K562 (cell line): Measurements from ENCODE around the gene SND1. TPM values are rescaled to one million over a fixed set of nuclear protein-coding genes. Genes with fewer than 3 reads are reported as not detected.

Experiments
- ATAC-seq: fragments of 200-7000 bp; cut with Tn5 transposase; 3 replicates; pipeline ENCODE4 v1.9.1; 2020; ENCODE audit warnings: moderate library complexity
- BruUV-seq: library from RNA; stranded (reverse); fragments of 400-500 nt; replicated peaks from 2 replicates; lab custom pipeline; 2021; lab: Mats Ljungman, UMichigan
- CTCF ChIA-PET: fragments of 300-600 bp; formaldehyde crosslinking; extraction: SDS; loops from one replicate; lab custom pipeline; 2021; ENCODE audit warnings: low intra/inter-chr PET ratio; lab: Yijun Ruan, JAX
- POLR2A ChIA-PET: fragments of 300-600, 350-650 bp; sonication (Branson Sonifier 250); formaldehyde crosslinking; extraction: SDS; loops from one replicate; lab custom pipeline; 2021; ENCODE audit warnings: antibody characterized with exemption, inconsistent platforms; lab: Yijun Ruan, JAX
- DNase-seq, 4 experiments: peaks; one replicate each; pipeline versions ENCODE4 v3.0.0 to v3.0.0-alpha.2; 2011 to 2018; ENCODE audit warnings: low spot score in 3 of 4, mixed read lengths in 3 of 4; ENCODE audit errors: extremely low read depth in 1 of 4
- FAIRE-seq: peaks from 2 replicates; lab custom pipeline; 2011; peaks lifted over from hg19 to GRCh38; lab: Jason Lieb, UNC
- H2AFZ ChIP-seq: 2 replicates; pipeline ENCODE4 v1.6.0; 2011; ENCODE audit warnings: low read depth, low read length, control low read depth, inconsistent platforms
- H3K27ac ChIP-seq: fragments of 200-600 bp; 3 replicates; pipeline ENCODE4 v1.8.0; 2011; ENCODE audit warnings: low read depth, mild to moderate bottlenecking, control low read depth, inconsistent platforms, low read length, moderate library complexity, mixed read lengths; ENCODE audit errors: extremely low read depth
- H3K27me3 ChIP-seq, 2 experiments: fragments of 300-600 bp in 1 of 2; 2 replicates in 1 of 2; 3 replicates in 1 of 2; pipeline versions ENCODE4 v1.6.0 to v1.8.0; 2011; ENCODE audit warnings: inconsistent platforms in 2 of 2, low read length in 2 of 2, mild to moderate bottlenecking in 1 of 2, mixed read lengths in 1 of 2, moderate library complexity in 1 of 2; ENCODE audit not compliant: control insufficient read depth in 2 of 2, insufficient read depth in 2 of 2
- H3K36me3 ChIP-seq: fragments of 300-600 bp; 3 replicates; pipeline ENCODE4 v1.8.0; 2011; ENCODE audit warnings: mild to moderate bottlenecking, low read length, inconsistent platforms; ENCODE audit not compliant: control insufficient read depth, insufficient read depth
- H3K4me1 ChIP-seq, 2 experiments: fragments of 200-600 bp in 1 of 2; replicated peaks in 1 of 2; 2 replicates in 1 of 2; 3 replicates in 1 of 2; pipeline versions ENCODE4 v1.5.1 to v1.8.0; 2011; ENCODE audit warnings: inconsistent platforms in 2 of 2, low read length in 2 of 2, mild to moderate bottlenecking in 1 of 2, mixed read lengths in 1 of 2, moderate library complexity in 1 of 2; ENCODE audit not compliant: control insufficient read depth in 2 of 2, insufficient read depth in 2 of 2
- H3K4me2 ChIP-seq: 2 replicates; pipeline ENCODE4 v1.6.1; 2011; ENCODE audit warnings: low read length, control low read depth, inconsistent platforms, mixed read lengths; ENCODE audit not compliant: insufficient read depth
- H3K4me3 ChIP-seq: fragments of 200-600 bp; sonication (generic), shearing (Covaris generic); 2 replicates; pipeline ENCODE4 v1.5.1; 2016; ENCODE audit warnings: control low read depth, inconsistent platforms
- H3K79me2 ChIP-seq: fragments of 200-600 bp; 3 replicates; pipeline ENCODE4 v1.8.0; 2011; ENCODE audit warnings: low read length, inconsistent platforms; ENCODE audit not compliant: control insufficient read depth, insufficient read depth
- H3K9ac ChIP-seq, 2 experiments: 2 replicates each; pipeline versions ENCODE4 v1.6.0 to v1.6.1; 2011; ENCODE audit warnings: low read depth in 2 of 2, low read length in 2 of 2, control low read depth in 1 of 2, inconsistent platforms in 1 of 2, mild to moderate bottlenecking in 1 of 2, mixed read lengths in 1 of 2; ENCODE audit not compliant: insufficient read depth in 1 of 2
- H3K9me1 ChIP-seq: one replicate; pipeline ENCODE4 v1.6.0; 2011; ENCODE audit warnings: inconsistent platforms, mild to moderate bottlenecking, low read length, moderate library complexity; ENCODE audit not compliant: control insufficient read depth, insufficient read depth
- H3K9me3 ChIP-seq: replicated peaks from 2 replicates; pipeline ENCODE4 v1.5.1; 2011; ENCODE audit warnings: low read depth, low read length, inconsistent platforms; ENCODE audit not compliant: control insufficient read depth, insufficient read depth
- H4K20me1 ChIP-seq: replicated peaks from 2 replicates; pipeline ENCODE4 v1.6.1; 2011; ENCODE audit warnings: low read length, inconsistent platforms, mixed read lengths; ENCODE audit not compliant: control insufficient read depth, insufficient read depth
- FOXM1 ChIP-seq, 2 experiments: fragments of 450-650 bp in 1 of 2; sonication (generic) in 1 of 2; formaldehyde crosslinking in 1 of 2; IDR thresholded peaks; 2 replicates each; pipeline versions ENCODE4 v1.6.1 to v1.9.0; 2017 to 2022; ENCODE audit warnings: low read depth in 2 of 2, mild to moderate bottlenecking in 2 of 2, missing genetic modification reagents in 1 of 2, moderate library complexity in 1 of 2
- GATA2 ChIP-seq: sonication (generic); formaldehyde crosslinking; IDR thresholded peaks from 2 replicates; pipeline ENCODE4 v1.4.0; 2020; ENCODE audit warnings: mild to moderate bottlenecking, missing genetic modification reagents
- GTF2F1 ChIP-seq: IDR thresholded peaks from 2 replicates; pipeline ENCODE4 v1.6.1; 2011; ENCODE audit warnings: low read depth, low read length, improper control_type of control experiment
- WGBS: fragments of 100-300 bp; shearing (Covaris generic); methylation state at CpG from one replicate; pipeline ENCODE4 v1.1.6; 2016; ENCODE audit warnings: low coverage, mixed read lengths; ENCODE audit not compliant: insufficient coverage; ENCODE audit errors: missing lambda C conversion rate; 5-methylcytosine and 5-hydroxymethylcytosine counted together
- in situ Hi-C: fragments of 300-500 bp; cut with MboI; formaldehyde crosslinking; loops from 4 replicates; pipeline ENCODE4 v1.15.0; 2018; ENCODE audit warnings: inconsistent platforms, mixed read lengths
- intact Hi-C: fragments of 100-400 bp; cut with micrococcal nuclease; formaldehyde crosslinking; loops from 2 replicates; pipeline ENCODE4 v1.14.2; 2022
- polyA plus RNA-seq, 8 experiments: library from polyadenylated mRNA; depleted of rRNA in 4 of 8; stranded (reverse) in 5 of 8; unstranded in 3 of 8; fragments of >200 nt; fragmentation: Nextera tagmentation in 2 of 8; fragmentation: Illumina TruSeq in 1 of 8; extraction: Ambion mirVana in 2 of 8; extraction: Trizol in 1 of 8; gene quantifications; 2 replicates each; pipeline versions ENCODE4 v1.2.1 to v1.2.3, GENCODE V29; 2011 to 2014; ENCODE audit warnings: inconsistent platforms in 1 of 8, missing spikeins in 1 of 8
- total RNA-seq, 7 experiments: library from RNA; depleted of rRNA in 6 of 7; stranded (reverse); fragments of >200 nt in 6 of 7; fragmentation: Illumina TruSeq in 2 of 7; extraction: Trizol in 2 of 7; gene quantifications; 2 replicates each; pipeline versions ENCODE4 v1.2.1 to v1.2.3, GENCODE V29; 2011 to 2021; ENCODE audit warnings: low replicate concordance in 1 of 7
- TF ChIP-seq, protein P1 (sequence below): fragments of 250-450 bp; sonication (Bioruptor Pico); IDR thresholded peaks from 2 replicates; pipeline ENCODE4 v1.8.0; 2021; ENCODE audit warnings: moderate library complexity, mild to moderate bottlenecking, inconsistent platforms
- TF ChIP-seq, protein P2 (sequence below): sonication (generic); formaldehyde crosslinking; IDR thresholded peaks from 2 replicates; pipeline ENCODE4 v1.9.0; 2022; ENCODE audit warnings: mild to moderate bottlenecking, missing genetic modification reagents

The SND1 gene
- total and polyA plus RNA-seq, 9 of the 15 experiments (the other 6 are each of a cell fraction or from before 2014, with no cell fraction given), result 46.5 to 307 (median 191) TPM

DNA sequence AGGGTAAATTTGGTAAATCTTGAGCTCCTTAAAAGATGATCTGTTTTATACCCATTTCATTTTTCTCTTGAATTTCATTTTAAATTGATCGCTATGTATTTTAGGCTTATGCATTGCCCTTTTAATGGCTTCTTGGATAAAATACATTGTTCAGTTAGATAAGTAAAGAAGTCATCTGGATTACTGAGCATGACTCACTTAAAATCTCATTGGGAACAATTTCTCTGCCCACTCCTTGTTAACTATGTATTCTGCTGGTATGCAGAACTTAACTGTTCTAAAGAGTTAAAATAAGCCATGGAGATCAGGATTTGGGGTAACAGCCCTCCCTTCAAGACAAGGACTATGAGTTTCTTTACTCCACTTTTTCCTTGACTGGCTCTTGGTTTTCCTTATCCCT, 134.2 kb downstream of the SND1 start (continued):
- TF ChIP-seq FOXM1 (IDR thresholded peaks at IDR 0.05; ENCODE audit: low read depth) (no peak), FOXM1 (CRISPR knock-in tag; IDR thresholded peaks at IDR 0.05; ENCODE audit: low read depth) (no peak), GATA2 (CRISPR knock-in tag) (no peak)
- TF ChIP-seq, protein P1, sequence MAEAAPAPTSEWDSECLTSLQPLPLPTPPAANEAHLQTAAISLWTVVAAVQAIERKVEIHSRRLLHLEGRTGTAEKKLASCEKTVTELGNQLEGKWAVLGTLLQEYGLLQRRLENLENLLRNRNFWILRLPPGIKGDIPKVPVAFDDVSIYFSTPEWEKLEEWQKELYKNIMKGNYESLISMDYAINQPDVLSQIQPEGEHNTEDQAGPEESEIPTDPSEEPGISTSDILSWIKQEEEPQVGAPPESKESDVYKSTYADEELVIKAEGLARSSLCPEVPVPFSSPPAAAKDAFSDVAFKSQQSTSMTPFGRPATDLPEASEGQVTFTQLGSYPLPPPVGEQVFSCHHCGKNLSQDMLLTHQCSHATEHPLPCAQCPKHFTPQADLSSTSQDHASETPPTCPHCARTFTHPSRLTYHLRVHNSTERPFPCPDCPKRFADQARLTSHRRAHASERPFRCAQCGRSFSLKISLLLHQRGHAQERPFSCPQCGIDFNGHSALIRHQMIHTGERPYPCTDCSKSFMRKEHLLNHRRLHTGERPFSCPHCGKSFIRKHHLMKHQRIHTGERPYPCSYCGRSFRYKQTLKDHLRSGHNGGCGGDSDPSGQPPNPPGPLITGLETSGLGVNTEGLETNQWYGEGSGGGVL (CRISPR knock-in tag), result no peak
- TF ChIP-seq, all 486 proteins: peak for 0

DNA sequence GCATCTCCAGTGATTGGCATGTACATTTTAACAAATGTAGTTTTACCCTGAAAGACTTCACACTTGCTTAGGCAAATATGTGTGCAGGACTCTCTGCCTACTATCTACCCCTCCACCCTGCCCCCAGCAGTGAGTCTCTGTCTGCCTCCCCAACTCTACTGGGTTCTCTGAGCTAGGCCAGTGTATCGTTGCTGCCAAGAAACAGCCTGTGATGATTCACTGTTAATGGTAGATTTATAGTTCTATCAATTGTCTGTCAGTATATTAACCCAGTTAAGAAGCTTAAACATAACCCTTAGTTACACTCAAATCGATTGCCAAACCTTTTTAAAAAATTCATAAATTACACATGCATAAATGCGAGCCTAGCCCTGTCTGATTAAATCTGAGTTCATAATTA, 137.0 kb downstream of the SND1 start:
- BruUV-seq, result no TSS peak
- Histone ChIP-seq H4K20me1 (peaks cover 25% of the 10 kb centered on the region), H3K36me3 (peaks cover 31% of the 10 kb centered on the region; the same call in 2 of the 3 replicates), H3K9ac (no peak overlapping the region; a peak in 1 of 4 replicates), H3K9me1 (no peaks in the 10 kb centered on the region), H2AFZ (no peak overlapping the region), H3K4me2 (no peak overlapping the region), H3K9me3 (no peaks in the 10 kb centered on the region), H3K4me1 (no peaks in the 10 kb centered on the region; a peak in 3 of 5 replicates), H3K27ac (no peak overlapping the region), H3K27me3 (no peaks in the 10 kb centered on the region), H3K79me2 (peaks cover 91% of the 10 kb centered on the region), H3K4me3 (no peak overlapping the region)
- WGBS, result 83% methylated on average over 3 of the region's 3 CpGs
- in situ Hi-C loops, result no loop called here
- ATAC-seq (no peak), DNase-seq (no peak), FAIRE-seq (no peak)
- CTCF ChIA-PET, result no interaction called here
- no peak for TF ChIP-seq GTF2F1
- TF ChIP-seq, protein P2, sequence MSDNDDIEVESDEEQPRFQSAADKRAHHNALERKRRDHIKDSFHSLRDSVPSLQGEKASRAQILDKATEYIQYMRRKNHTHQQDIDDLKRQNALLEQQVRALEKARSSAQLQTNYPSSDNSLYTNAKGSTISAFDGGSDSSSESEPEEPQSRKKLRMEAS (CRISPR knock-in tag), result no peak
- POLR2A ChIA-PET, result interaction anchor here (0.7 to 1.4 kb wide), 4 partner anchors 9 to 14 kb away, joined by 3 to 6 read pairs (median 4); no protein-coding TSS in a partner anchor
- intact Hi-C loops, result no loop called here
